Left cardiac atrium (tissue), 4 donors: ENCODE measurements around the gene ADCY7. TPM values are rescaled to one million over a fixed set of nuclear protein-coding genes. Genes with fewer than 3 reads are reported as not detected.
A peak's percentile ranks its signal among the peaks of the same experiment; 100 is the strongest.
"Not testable (repeated sequence)": the region's sequence is repeated elsewhere in the genome, so short reads cannot be mapped to it uniquely, and the experiment has no call there.

Experiments used
- ATAC-seq, 2 donors: fragments of 200-7000 bp; cut with Tn5 transposase; one replicate each; pipeline ENCODE4 v1.9.1; 2020; ENCODE audit warnings: mild to moderate bottlenecking in 2 of 2, moderate library complexity in 2 of 2
- DNase-seq: peaks from one replicate; pipeline ENCODE4 v3.0.0-alpha.2; 2020
- intact Hi-C, 2 donors: fragments of 100-400 bp; cut with DNase I; formaldehyde crosslinking; loops; one replicate each; pipeline versions ENCODE4 v1.14.1 to v1.15.1; 2022 to 2023
- long read RNA-seq: library from polyadenylated mRNA; unstranded; transcript quantifications from one replicate; pipeline ENCODE4 v2.0.0, GENCODE V29; 2021
- total RNA-seq, 2 donors: library from RNA; stranded (reverse); fragmentation: NEBNext Ultra II Directional; extraction: Animal tissue kit (Norgen Biotek cat#: 25700); gene quantifications; one replicate each; pipeline ENCODE4 v1.2.1, GENCODE V29; 2021
- donor health status: DM: no; HTN: yes; CAD: no.
- donor health status: DM: no; HTN: yes; CAD: no; lungs with severe emphysema.
- donor health status: DM: yes; HTN: yes; CAD: no.
- donor health status: Dilated cardiomyopathy.

Gene ADCY7
- 10 to 100 TPM; 14.3 to 23.7 TPM for total RNA-seq
- long read RNA-seq, full-length matches to known transcripts = 1 of 3 reads
- long read RNA-seq, partial matches to known transcripts = 1 of 3 reads
- long read RNA-seq, other reads (novel, unspliced or antisense) = 1 of 3 reads

- DNase-seq (peak; percentile 80), ATAC-seq (peak; percentile 89 to 90)
- intact Hi-C loops = no loop called here
Measured at GRCh38 chr16:50266337-50267091, at the start of gene ADCY7. ADCY7 (plus strand) TSS chr16:50266551; CDS start chr16:50288180, 21,629 bp downstream.

- intact Hi-C loops = loop anchor here in 1 of 2 donors (10.0 kb wide), 1 partner anchor 445 kb away; no protein-coding TSS in a partner anchor
- ATAC-seq (no peak), DNase-seq (no peak)
Measured at GRCh38 chr16:50219402-50219975, 46.9 kb upstream of the ADCY7 start.

- DNase-seq = no peak
- intact Hi-C loops = loop anchor here in 1 of 2 donors (10.0 kb wide), 1 partner anchor 131 kb away; no protein-coding TSS in a partner anchor
- no peak for ATAC-seq
Measured at GRCh38 chr16:50224286-50224685, 42.1 kb upstream of the ADCY7 start.

- peak in 1 of 2 donors; percentile 16 for ATAC-seq
- no peak for DNase-seq
- intact Hi-C loops = loop anchor here in 1 of 2 donors (10.0 kb wide), 1 partner anchor 128 kb away; no protein-coding TSS in a partner anchor
Measured at GRCh38 chr16:50227120-50227519, 39.2 kb upstream of the ADCY7 start.

GRCh38 chr16:50227665-50228064 lies 38.7 kb upstream of the ADCY7 start:
- intact Hi-C loops = loop anchor here in 1 of 2 donors (10.0 kb wide), 1 partner anchor 127 kb away; no protein-coding TSS in a partner anchor
- DNase-seq (no peak), ATAC-seq (no peak)

DNA sequence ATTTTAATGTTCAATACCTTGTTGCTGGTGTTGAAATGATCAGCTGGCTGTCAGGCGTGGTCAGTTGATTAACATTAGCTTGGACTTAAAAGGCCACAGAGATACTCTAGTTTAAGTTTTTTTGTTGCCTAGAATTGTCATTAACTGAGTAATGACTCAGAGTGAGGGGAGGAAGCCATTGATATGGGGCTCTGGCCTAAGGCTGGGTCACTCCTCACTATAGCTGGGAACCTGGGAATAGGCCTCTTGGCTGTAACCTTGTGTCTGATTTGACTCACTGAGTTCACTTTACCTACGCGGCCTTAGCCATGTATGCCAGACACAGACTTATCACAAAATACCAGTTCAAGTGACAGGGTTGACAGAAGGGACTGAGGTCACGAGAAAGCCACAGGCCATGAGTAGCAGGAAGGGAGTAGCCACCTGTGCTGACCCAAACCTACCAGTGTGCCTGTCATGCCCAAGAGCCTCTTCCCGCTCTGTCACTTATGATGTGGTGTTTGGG lies 37.9 kb upstream of the ADCY7 start:
- no peak for ATAC-seq
- intact Hi-C loops = loop anchor here in 1 of 2 donors (10.0 kb wide), 1 partner anchor 126 kb away; no protein-coding TSS in a partner anchor
- no peak for DNase-seq

DNA sequence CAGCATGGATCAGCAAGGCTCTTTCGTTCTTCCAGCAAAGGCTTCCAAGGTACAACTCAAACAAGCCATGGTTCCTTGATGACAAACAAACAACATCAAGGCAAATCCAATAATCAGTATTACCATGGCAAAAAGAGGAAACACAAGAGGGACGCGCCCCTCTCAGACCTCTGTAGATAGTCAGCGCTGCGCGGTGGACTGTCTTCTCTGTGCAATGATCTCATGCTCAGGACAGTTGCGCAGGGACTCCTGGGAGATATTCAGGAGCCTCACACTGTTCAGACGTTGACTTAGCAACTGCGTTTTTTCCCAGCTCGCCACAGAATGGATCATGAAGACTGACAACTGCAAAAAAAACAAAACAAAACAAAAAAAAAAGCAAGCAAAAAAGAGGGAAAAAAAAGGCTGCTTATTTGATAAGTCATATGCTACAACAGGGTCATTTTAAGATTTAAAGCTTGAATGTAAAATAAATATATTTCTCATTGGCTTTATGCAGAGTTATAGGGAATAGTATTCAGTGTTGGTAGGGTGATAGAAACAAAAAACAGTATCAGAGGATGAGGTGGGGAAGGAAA lies 37.1 kb upstream of the ADCY7 start:
- DNase-seq = no peak
- intact Hi-C loops = loop anchor here in 1 of 2 donors (10.0 kb wide), 1 partner anchor 126 kb away; no protein-coding TSS in a partner anchor
- no peak for ATAC-seq

DNA sequence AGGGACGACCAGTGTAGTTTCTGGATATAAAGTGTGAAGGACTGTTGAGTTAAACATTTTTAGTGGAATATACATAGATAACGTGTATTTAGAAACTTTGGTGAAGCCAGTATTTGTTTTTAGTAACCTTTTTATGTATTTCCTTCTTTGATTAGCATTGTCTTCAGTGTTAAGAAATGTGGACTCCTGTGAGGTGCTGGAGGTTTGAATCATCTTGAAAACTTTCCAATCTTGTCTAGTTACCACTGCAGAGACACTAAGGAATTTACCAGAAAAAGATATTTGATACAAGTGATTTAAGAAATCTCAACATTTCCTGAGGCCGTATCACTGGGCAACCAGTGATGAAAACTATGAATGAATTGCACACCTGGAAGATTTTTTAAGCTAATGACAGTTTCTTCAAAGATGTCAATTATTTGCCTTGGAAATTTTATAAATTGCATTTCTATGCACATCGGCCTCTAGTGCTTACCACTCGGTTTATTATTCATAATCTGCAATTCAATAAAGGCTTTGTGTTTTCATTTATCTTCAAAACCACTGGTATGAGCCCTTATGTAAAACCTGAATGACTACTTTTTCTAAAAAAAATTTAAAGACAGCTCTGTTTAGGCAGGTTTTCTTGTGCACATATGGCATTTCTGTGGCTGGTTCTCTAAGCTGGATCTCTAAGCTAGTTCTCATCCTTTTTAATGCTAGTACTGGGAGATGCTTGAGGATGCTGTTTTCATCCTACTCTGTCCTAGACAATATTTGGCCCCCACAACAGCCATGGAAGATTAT lies 31.4 kb upstream of the ADCY7 start:
- ATAC-seq (peak in 1 of 2 donors; percentile 50), DNase-seq (no peak)
- intact Hi-C loops = no loop called here

DNA sequence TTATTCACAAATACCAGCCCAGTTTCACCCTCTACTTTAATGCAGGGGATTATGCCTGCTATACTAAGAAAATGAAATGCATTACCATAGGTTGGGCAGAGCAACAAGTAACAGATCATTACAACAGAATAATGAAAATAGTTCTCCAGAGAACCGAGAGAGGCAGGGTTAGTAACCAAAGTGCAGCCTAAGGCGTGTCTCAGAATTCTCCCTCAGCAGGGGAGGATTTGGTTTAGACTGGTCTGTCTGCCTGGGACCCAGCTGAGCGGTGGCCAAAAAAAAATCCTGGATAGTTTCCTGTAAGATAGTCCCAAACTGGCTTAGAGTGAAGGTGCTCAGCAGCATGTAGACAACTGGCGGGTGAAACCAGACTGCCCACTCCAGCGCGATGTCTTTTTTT lies 30.8 kb upstream of the ADCY7 start:
- DNase-seq (no peak), ATAC-seq (peak in 1 of 2 donors; percentile 77)
- intact Hi-C loops = no loop called here

GRCh38 chr16:50238314-50238713 lies 28.0 kb upstream of the ADCY7 start:
- no peak for DNase-seq
- no peak for ATAC-seq
- intact Hi-C loops = no loop called here

GRCh38 chr16:50238868-50239301 lies 27.5 kb upstream of the ADCY7 start:
- ATAC-seq = no peak
- DNase-seq = no peak
- intact Hi-C loops = no loop called here

- intact Hi-C loops, ATAC-seq, DNase-seq: not testable (repeated sequence)
Measured at GRCh38 chr16:50243024-50243423, 23.3 kb upstream of the ADCY7 start.

DNA sequence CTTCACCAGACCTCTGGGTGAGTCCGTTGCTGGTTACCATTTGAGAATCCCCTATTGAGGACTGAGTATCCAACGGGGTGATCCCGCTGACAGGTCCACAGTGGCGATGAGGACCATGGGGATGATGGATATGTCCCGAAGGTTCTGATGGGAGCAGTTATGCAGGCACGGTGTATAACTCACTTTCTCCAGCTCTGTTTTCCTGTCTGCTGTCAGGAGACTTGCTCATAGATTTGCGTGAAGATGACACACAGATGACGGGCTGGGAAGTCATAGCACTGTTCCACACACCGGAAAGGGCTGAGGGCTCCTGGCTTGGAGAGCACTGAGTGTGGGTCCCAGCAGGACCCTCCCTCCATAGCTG lies 22.2 kb upstream of the ADCY7 start:
- DNase-seq (no peak), ATAC-seq (no peak)
- intact Hi-C loops = no loop called here

- DNase-seq (no peak), ATAC-seq (peak in 1 of 2 donors; percentile 9)
- intact Hi-C loops = no loop called here
Measured at GRCh38 chr16:50244504-50245416, 21.6 kb upstream of the ADCY7 start.

DNA sequence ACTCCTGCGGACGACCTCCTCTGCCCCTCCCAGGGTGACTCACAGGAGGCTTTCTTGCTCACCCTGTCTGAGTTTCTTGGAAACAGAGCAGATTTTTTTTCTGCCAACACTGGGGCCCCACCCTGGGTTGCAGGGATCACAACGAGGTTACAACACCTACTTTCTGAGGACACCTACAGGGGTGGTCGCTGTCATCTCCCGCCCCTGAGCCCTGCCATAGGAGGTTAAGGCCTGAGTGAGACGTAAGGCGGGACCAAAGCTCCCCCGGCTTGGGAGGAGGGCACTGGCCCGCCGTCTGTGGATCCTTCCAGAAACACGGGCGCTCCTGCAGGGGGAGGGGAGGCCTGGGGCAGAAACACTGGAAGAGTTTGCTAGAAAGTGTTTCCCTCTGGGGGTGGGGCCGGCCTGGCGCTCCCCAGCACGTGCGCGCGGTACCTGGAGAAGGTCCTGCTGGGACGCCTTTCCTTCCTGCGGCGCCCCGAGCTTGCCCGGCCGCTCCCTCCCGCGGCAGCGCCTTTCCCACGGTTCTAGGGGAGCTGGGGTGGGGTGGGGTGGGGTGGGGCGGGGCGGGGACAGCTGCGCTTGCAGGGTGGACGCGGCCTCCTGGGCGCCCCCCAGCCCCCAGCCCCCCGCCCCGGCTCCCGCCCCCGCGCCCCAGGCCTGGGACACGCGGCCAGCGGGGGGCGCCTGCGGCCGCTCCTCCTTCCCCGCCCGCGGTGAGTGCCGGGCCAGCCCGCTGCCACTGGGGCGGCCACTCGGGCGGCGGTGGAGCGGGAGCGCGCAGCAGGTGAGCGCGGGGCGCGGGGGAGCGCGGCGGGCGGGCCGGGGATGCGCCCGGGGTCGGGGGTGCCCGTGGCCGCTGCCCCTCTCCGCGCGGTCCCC lies 20.7 kb upstream of the ADCY7 start:
- peak; percentile 87 to 91 for ATAC-seq
- intact Hi-C loops = no loop called here
- peak; percentile 60 for DNase-seq

DNA sequence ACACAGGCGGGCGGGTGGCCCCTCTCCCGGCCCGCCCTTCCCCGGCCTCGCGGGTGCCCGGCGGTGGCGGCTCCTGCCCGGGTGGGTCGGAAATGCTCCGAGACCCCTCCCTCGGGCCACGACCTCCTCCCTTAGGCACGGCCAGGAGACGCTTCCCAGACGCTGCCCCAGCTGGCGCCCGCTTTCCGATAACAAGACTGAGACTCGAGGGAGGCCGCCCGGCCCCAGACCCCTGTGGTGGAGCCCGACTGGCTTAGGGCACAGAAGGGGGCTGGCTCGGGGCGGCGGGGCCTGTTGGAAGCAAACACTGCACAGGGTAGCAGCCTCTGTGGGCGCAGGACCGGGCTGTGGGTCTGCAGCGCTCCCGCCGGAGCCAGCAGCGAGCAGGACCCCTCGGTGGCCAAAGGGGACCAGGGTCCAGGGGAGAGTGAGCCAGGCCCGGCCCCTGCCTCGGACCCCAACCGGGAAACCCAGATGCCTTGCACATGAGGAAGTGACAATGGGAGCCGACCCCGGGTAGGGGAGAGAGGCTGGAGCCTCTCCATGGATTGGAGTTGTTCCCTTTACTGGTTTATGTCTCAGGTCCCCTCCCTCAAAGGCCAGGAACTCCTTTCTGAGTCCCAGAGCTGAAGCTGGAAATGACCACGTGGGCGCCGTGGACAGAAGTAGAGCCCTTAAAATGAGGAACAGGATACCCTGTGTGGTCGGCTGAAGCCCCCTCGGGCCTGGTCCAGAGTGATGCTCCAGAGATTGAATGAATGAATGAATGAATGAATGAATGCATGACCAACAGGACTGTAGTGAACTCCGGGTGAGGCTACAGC lies 19.8 kb upstream of the ADCY7 start:
- ATAC-seq (peak; percentile 5 to 29), DNase-seq (peak; percentile 49)
- intact Hi-C loops = no loop called here
